Endodermal cell (in vitro differentiated cells): ENCODE measurements around the gene RAB20. TPM values are rescaled to one million over a fixed set of nuclear protein-coding genes. Genes with fewer than 3 reads are reported as not detected.

Experiments used
- DNase-seq: peaks from one replicate; pipeline ENCODE4 v3.0.0-alpha.2; 2017
- H3K27ac ChIP-seq: 2 replicates; pipeline ENCODE4 v1.5.1; 2013; ENCODE audit warnings: mild to moderate bottlenecking, low read depth, low read length, moderate library complexity
- H3K27me3 ChIP-seq: 2 replicates; pipeline ENCODE4 v1.6.1; 2013; ENCODE audit warnings: mild to moderate bottlenecking, low read length, moderate library complexity; ENCODE audit not compliant: insufficient read depth, control insufficient read depth, poor library complexity, severe bottlenecking
- H3K36me3 ChIP-seq: 2 replicates; pipeline ENCODE4 v1.7.0; 2013; ENCODE audit warnings: mild to moderate bottlenecking, low read length, moderate library complexity; ENCODE audit not compliant: control insufficient read depth, insufficient read depth
- H3K4me1 ChIP-seq: one replicate; pipeline ENCODE4 v1.7.0; 2013; ENCODE audit warnings: low read length; ENCODE audit not compliant: control insufficient read depth, insufficient read depth
- H3K4me3 ChIP-seq: 2 replicates; pipeline ENCODE4 v1.5.1; 2013; ENCODE audit warnings: mild to moderate bottlenecking, low read length, moderate library complexity
- H3K9ac ChIP-seq: 2 replicates; pipeline ENCODE4 v1.6.1; 2013; ENCODE audit warnings: mild to moderate bottlenecking, low read length, moderate library complexity; ENCODE audit not compliant: poor library complexity, severe bottlenecking; ENCODE audit errors: extremely low read depth
- H3K9me3 ChIP-seq: 2 replicates; pipeline ENCODE4 v1.6.1; 2013; ENCODE audit warnings: mild to moderate bottlenecking, low read length, moderate library complexity; ENCODE audit not compliant: control insufficient read depth
- H3K27ac Mint-ChIP-seq: 2 replicates; pipeline ENCODE4 v1.8.0; 2020; ENCODE audit warnings: mixed read lengths
- H3K27me3 Mint-ChIP-seq: 2 replicates; pipeline ENCODE4 v1.8.0; 2021; ENCODE audit warnings: mild to moderate bottlenecking, mixed read lengths; ENCODE audit not compliant: insufficient read depth
- H3K36me3 Mint-ChIP-seq: 2 replicates; pipeline ENCODE4 v1.8.0; 2020; ENCODE audit warnings: low read depth, mixed read lengths
- H3K4me1 Mint-ChIP-seq: 2 replicates; pipeline ENCODE4 v1.8.0; 2020; ENCODE audit warnings: mixed read lengths
- H3K4me3 Mint-ChIP-seq: 2 replicates; pipeline ENCODE4 v1.8.0; 2020; ENCODE audit warnings: mild to moderate bottlenecking, moderate library complexity, mixed read lengths
- H3K9me3 Mint-ChIP-seq: 2 replicates; pipeline ENCODE4 v1.8.0; 2020; ENCODE audit warnings: mild to moderate bottlenecking, mixed read lengths
- CTCF ChIP-seq: fragments of 200-600 bp; sonication (generic); conservative IDR thresholded peaks from 2 replicates; pipeline ENCODE4 v1.5.0; 2021; ENCODE audit warnings: antibody characterized with exemption, mild to moderate bottlenecking
- WGBS, 2 experiments: methylation state at CpG; one replicate each; pipeline versions ENCODE4 v1.1.5 to v1.1.7; 2013; ENCODE audit warnings: missing lambda C conversion rate in 2 of 2, mixed read lengths in 1 of 2; ENCODE audit not compliant: insufficient coverage in 1 of 2, insufficient read length in 1 of 2; 5-methylcytosine and 5-hydroxymethylcytosine counted together
- total RNA-seq, 2 donors: library from RNA; stranded (reverse); fragmentation: NEBNext Ultra II Directional in 1 of 2; extraction: Animal tissue kit (Norgen Biotek cat#: 25700) in 1 of 2; gene quantifications; 2 replicates in 1 of 2; 3 replicates in 1 of 2; pipeline ENCODE4 v1.2.1, GENCODE V29; 2021

Gene RAB20
- total RNA-seq, 2 donors from 2014 or later, result 12.6 to 14.2 TPM

GRCh38 chr13:110506859-110507566 is 54.5 kb downstream of the RAB20 start:
- Histone ChIP-seq H3K27ac (no peak overlapping the region), H3K9ac (no peak overlapping the region), H3K4me3 (no peak overlapping the region), H3K9me3 (no peaks in the 10 kb centered on the region), H3K36me3 (peaks cover 91% of the 10 kb centered on the region), H3K4me1 (no peaks in the 10 kb centered on the region), H3K27me3 (no peaks in the 10 kb centered on the region)
- 88 to 91% methylated on average over 13 to 17 of the region's 17 CpGs for WGBS, 2 experiments
- Mint-ChIP-seq H3K27me3 (no peaks in the 10 kb centered on the region), H3K9me3 (no peaks in the 10 kb centered on the region), H3K4me1 (no peaks in the 10 kb centered on the region), H3K36me3 (peaks cover 88% of the 10 kb centered on the region), H3K4me3 (no peak overlapping the region), H3K27ac (no peak overlapping the region)
- no peak for DNase-seq
- no peak for TF ChIP-seq CTCF

- Histone ChIP-seq H3K27ac (no peak overlapping the region), H3K36me3 (peaks cover 91% of the 10 kb centered on the region), H3K27me3 (no peaks in the 10 kb centered on the region), H3K4me1 (no peaks in the 10 kb centered on the region), H3K9ac (no peak overlapping the region), H3K4me3 (no peak overlapping the region), H3K9me3 (no peaks in the 10 kb centered on the region)
- WGBS, 2 experiments, result 96 to 100% methylated on average over 12 to 18 of the region's 18 CpGs
- TF ChIP-seq CTCF, result no peak
- Mint-ChIP-seq H3K9me3 (no peaks in the 10 kb centered on the region), H3K4me1 (no peaks in the 10 kb centered on the region), H3K27ac (peak overlapping the region; percentile 18), H3K4me3 (no peak overlapping the region), H3K36me3 (peaks cover 88% of the 10 kb centered on the region), H3K27me3 (no peaks in the 10 kb centered on the region)
- DNase-seq, result no peak
Observed at GRCh38 chr13:110506396-110506795, 55.1 kb downstream of the RAB20 start.

- Histone ChIP-seq H3K9me3 (no peaks in the 10 kb centered on the region), H3K4me3 (no peak overlapping the region), H3K36me3 (peaks cover 93% of the 10 kb centered on the region), H3K27ac (no peak overlapping the region), H3K4me1 (no peaks in the 10 kb centered on the region), H3K9ac (no peak overlapping the region), H3K27me3 (no peaks in the 10 kb centered on the region)
- H3K4me3 Mint-ChIP-seq, result no peak overlapping the region
- no peaks in the 10 kb centered on the region for H3K4me1 Mint-ChIP-seq
- peaks cover 91% of the 10 kb centered on the region for H3K36me3 Mint-ChIP-seq
- TF ChIP-seq CTCF, result no peak
- no peak for DNase-seq
- no peaks in the 10 kb centered on the region for H3K9me3 Mint-ChIP-seq
- H3K27me3 Mint-ChIP-seq, result no peaks in the 10 kb centered on the region
- H3K27ac Mint-ChIP-seq, result peak overlapping the region; percentile 18
- 94 to 100% methylated on average over 3 to 10 of the region's 10 CpGs for WGBS, 2 experiments
Observed at GRCh38 chr13:110505594-110505993, 55.9 kb downstream of the RAB20 start.
